ENCODE results near the gene GOLGA8J. TPM values are rescaled to one million over a fixed set of nuclear protein-coding genes. Genes with fewer than 3 reads are reported as not detected.

Gene GOLGA8J
- total and polyA plus RNA-seq, 2 experiments from 2014 or later: not detected

DNA sequence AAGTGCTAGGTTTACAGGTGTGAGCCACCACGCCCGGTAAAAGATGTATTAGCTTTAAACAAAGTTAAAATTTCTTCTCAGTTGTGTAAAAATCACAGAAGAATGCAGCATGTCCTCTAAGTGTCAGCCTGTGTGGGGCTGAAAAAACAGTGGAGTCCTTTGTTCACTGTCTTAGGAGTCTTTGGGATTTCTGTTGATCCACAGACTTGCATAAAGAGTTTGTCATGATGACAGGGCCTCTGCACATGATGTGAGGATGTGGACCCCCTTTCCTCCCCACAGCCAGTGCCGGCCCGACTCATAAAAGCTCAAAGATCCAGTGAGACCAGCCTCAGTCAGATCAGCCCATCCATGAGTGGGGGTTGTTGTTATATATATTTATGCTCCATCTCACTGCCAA is 49.0 kb upstream of the GOLGA8J start:
- DNase-seq (ENCODE audit: low spot score) (no peak), ATAC-seq (no peak)
- Mint-ChIP-seq H3K4me1 (no peaks in the 10 kb centered on the region; the same call in 2 of the 3 replicates), H3K4me3 (no peak overlapping the region), H3K27ac (no peak overlapping the region), H3K27me3 (ENCODE audit: insufficient read depth, low read depth, poor library complexity) (no peaks in the 10 kb centered on the region), H3K36me3 (ENCODE audit: low read depth) (peaks cover 3% of the 10 kb centered on the region; the same call in 1 of the 3 replicates), H3K9me3 (peaks cover 10% of the 10 kb centered on the region; the same call in 2 of the 3 replicates)
- Histone ChIP-seq H3K4me1 (ENCODE audit: insufficient read depth) (no peaks in the 10 kb centered on the region), H3K4me2 (no peak overlapping the region), H3K27me3 (ENCODE audit: insufficient read depth) (no peaks in the 10 kb centered on the region), H3K4me3 (no peak overlapping the region), H3K27ac (ENCODE audit: low read depth) (no peak overlapping the region), H3K36me3 (ENCODE audit: insufficient read depth) (no peaks in the 10 kb centered on the region), H2AFZ (no peak overlapping the region), H4K20me1 (replicated peaks; ENCODE audit: insufficient read depth) (no peaks in the 10 kb centered on the region), H3F3A (replicated peaks; ENCODE audit: low read depth) (no peaks in the 10 kb centered on the region), H3K79me2 (replicated peaks; ENCODE audit: insufficient read depth) (no peaks in the 10 kb centered on the region), H3K9me2 (ENCODE audit: insufficient read depth) (0 out of 2 replicates have a peak, but pooled peaks cover 9% of the 10 kb centered on the region)
- no peak for TF ChIP-seq ZNF331 (CRISPR knock-in tag; IDR thresholded peaks at IDR 0.05; ENCODE audit: low read depth)

- H3K27ac ChIP-seq (ENCODE audit: low read depth): no peak overlapping the region
- no peak overlapping the region for H2AFZ ChIP-seq
- H3K27me3 Mint-ChIP-seq (ENCODE audit: insufficient read depth, low read depth, poor library complexity): no peaks in the 10 kb centered on the region
- no peaks in the 10 kb centered on the region for H3K36me3 Mint-ChIP-seq (ENCODE audit: low read depth)
- peaks cover 9% of the 10 kb centered on the region; the same call in 1 of the 2 replicates for H3K9me2 ChIP-seq (ENCODE audit: insufficient read depth)
- H3K9me3 Mint-ChIP-seq: peaks cover 1% of the 10 kb centered on the region; the same call in 1 of the 3 replicates
- no peaks in the 10 kb centered on the region for H3K27me3 ChIP-seq (ENCODE audit: insufficient read depth)
- no peaks in the 10 kb centered on the region for H3K36me3 ChIP-seq (ENCODE audit: insufficient read depth)
- no peaks in the 10 kb centered on the region for H3K4me1 ChIP-seq (ENCODE audit: insufficient read depth)
- H3K4me2 ChIP-seq: no peak overlapping the region
- no peaks in the 10 kb centered on the region for H3F3A ChIP-seq (replicated peaks; ENCODE audit: low read depth)
- no peak overlapping the region for H3K4me3 ChIP-seq
- H3K4me1 Mint-ChIP-seq: no peaks in the 10 kb centered on the region; the same call in 2 of the 3 replicates
- ATAC-seq (no peak), DNase-seq (ENCODE audit: low spot score) (peak; percentile 11)
- H4K20me1 ChIP-seq (replicated peaks; ENCODE audit: insufficient read depth): no peaks in the 10 kb centered on the region
- no peak overlapping the region for H3K27ac Mint-ChIP-seq
- H3K4me3 Mint-ChIP-seq: no peak overlapping the region
- H3K79me2 ChIP-seq (replicated peaks; ENCODE audit: insufficient read depth): no peaks in the 10 kb centered on the region
- TF ChIP-seq JUNB (IDR thresholded peaks at IDR 0.05; ENCODE audit: unreplicated experiment) (no peak), EZH2 (IDR thresholded peaks at IDR 0.05; ENCODE audit: low read depth, unreplicated experiment) (no peak), ZNF114 (CRISPR knock-in tag; IDR thresholded peaks at IDR 0.05) (no peak), POLR2AphosphoS5 (IDR thresholded peaks at IDR 0.05; ENCODE audit: low read depth) (no peak), REST (IDR thresholded peaks at IDR 0.05; ENCODE audit: unreplicated experiment) (no peak), ETS1 (IDR thresholded peaks at IDR 0.05) (no peak), NANOG (IDR thresholded peaks at IDR 0.05; ENCODE audit: borderline replicate concordance) (no peak), ZNF331 (CRISPR knock-in tag; IDR thresholded peaks at IDR 0.05; ENCODE audit: low read depth) (no peak), EZH2phosphoT487 (IDR thresholded peaks at IDR 0.05; ENCODE audit: unreplicated experiment) (no peak)
- TF ChIP-seq, protein P1, sequence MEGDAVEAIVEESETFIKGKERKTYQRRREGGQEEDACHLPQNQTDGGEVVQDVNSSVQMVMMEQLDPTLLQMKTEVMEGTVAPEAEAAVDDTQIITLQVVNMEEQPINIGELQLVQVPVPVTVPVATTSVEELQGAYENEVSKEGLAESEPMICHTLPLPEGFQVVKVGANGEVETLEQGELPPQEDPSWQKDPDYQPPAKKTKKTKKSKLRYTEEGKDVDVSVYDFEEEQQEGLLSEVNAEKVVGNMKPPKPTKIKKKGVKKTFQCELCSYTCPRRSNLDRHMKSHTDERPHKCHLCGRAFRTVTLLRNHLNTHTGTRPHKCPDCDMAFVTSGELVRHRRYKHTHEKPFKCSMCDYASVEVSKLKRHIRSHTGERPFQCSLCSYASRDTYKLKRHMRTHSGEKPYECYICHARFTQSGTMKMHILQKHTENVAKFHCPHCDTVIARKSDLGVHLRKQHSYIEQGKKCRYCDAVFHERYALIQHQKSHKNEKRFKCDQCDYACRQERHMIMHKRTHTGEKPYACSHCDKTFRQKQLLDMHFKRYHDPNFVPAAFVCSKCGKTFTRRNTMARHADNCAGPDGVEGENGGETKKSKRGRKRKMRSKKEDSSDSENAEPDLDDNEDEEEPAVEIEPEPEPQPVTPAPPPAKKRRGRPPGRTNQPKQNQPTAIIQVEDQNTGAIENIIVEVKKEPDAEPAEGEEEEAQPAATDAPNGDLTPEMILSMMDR (conservative IDR thresholded peaks at IDR 0.05; ENCODE audit: low read depth in 2 of 2): no peak
Observed at GRCh38 chr15:30036036-30036703, 46.6 kb upstream of the GOLGA8J start.
